Measurements from ENCODE around the gene DRD3.
A peak's percentile ranks its signal among the peaks of the same experiment; 100 is the strongest.

The DRD3 gene

GRCh38 chr3:114178770-114179368 lies at the start of gene DRD3:
Gene DRD3, minus strand, starts transcription at chr3:114179052. Its CDS starts 7,060 bp downstream, at chr3:114171992.
- DNase-seq, result peak; percentile 7

GRCh38 chr3:114227076-114227475 lies 48.2 kb upstream of the DRD3 start:
- DNase-seq, result no peak

- DNase-seq, result no peak
Measured at GRCh38 chr3:114226313-114226712, 47.5 kb upstream of the DRD3 start.

- DNase-seq, result no peak
Measured at GRCh38 chr3:114223143-114223542, 44.3 kb upstream of the DRD3 start.

GRCh38 chr3:114221881-114222264 lies 43.0 kb upstream of the DRD3 start:
- no peak for DNase-seq

- DNase-seq, result peak; percentile 26
Measured at GRCh38 chr3:114221165-114221880, 42.5 kb upstream of the DRD3 start.

GRCh38 chr3:114219741-114220140 lies 40.9 kb upstream of the DRD3 start:
- DNase-seq, result no peak

GRCh38 chr3:114218578-114219185 lies 39.8 kb upstream of the DRD3 start:
- DNase-seq, result no peak

GRCh38 chr3:114218006-114218405 lies 39.2 kb upstream of the DRD3 start:
- no peak for DNase-seq

GRCh38 chr3:114217266-114217665 lies 38.4 kb upstream of the DRD3 start:
- no peak for DNase-seq

GRCh38 chr3:114216186-114216970 lies 37.5 kb upstream of the DRD3 start:
- no peak for DNase-seq

- DNase-seq, result peak; percentile 41
Measured at GRCh38 chr3:114214542-114215341, 35.9 kb upstream of the DRD3 start.

GRCh38 chr3:114213627-114214541 lies 35.0 kb upstream of the DRD3 start:
- DNase-seq, result peak; percentile 63

- no peak for DNase-seq
Measured at GRCh38 chr3:114213292-114213626, 34.4 kb upstream of the DRD3 start.

GRCh38 chr3:114212646-114213045 lies 33.8 kb upstream of the DRD3 start:
- no peak for DNase-seq

GRCh38 chr3:114207768-114208167 lies 28.9 kb upstream of the DRD3 start:
- no peak for DNase-seq

GRCh38 chr3:114206342-114206741 lies 27.5 kb upstream of the DRD3 start:
- no peak for DNase-seq

- DNase-seq, result no peak
Measured at GRCh38 chr3:114205541-114205940, 26.7 kb upstream of the DRD3 start.

GRCh38 chr3:114194750-114195149 lies 15.9 kb upstream of the DRD3 start:
- no peak for DNase-seq

- no peak for DNase-seq
Measured at GRCh38 chr3:114192136-114192535, 13.3 kb upstream of the DRD3 start.

- DNase-seq, result no peak
Measured at GRCh38 chr3:114186501-114186900, 7.6 kb upstream of the DRD3 start.

GRCh38 chr3:114179575-114179974 lies 723 bp upstream of the DRD3 start:
- no peak for DNase-seq
